Stimulated activated CD8-positive, alpha-beta memory T cell treated with anti-CD3 and anti-CD28 coated beads, Interleukin-7, amount 100 ng/mL, for 1 hour (primary cell): ENCODE measurements around the gene SLC16A6.
"Not testable (repeated sequence)": the region's sequence is repeated elsewhere in the genome, so short reads cannot be mapped to it uniquely, and the experiment has no call there.

Experiments
- DNase-seq, 2 donors: peaks; one replicate each; pipeline ENCODE4 v3.0.0-alpha.2; 2020; ENCODE audit warnings: low read depth in 2 of 2

Gene SLC16A6

GRCh38 chr17:68248199-68248825, 42.6 kb downstream of the SLC16A6 start:
- no peak for DNase-seq

- peak; percentile 97 to 98 for DNase-seq
Observed at GRCh38 chr17:68247445-68248198, 43.3 kb downstream of the SLC16A6 start, which contains the start of gene AMZ2. TSS of gene AMZ2 (plus strand) at chr17:68248043. CDS start at chr17:68250188, 2,145 bp downstream.

GRCh38 chr17:68246271-68247028, 44.5 kb downstream of the SLC16A6 start:
- DNase-seq: no peak

GRCh38 chr17:68239632-68240366, 51.1 kb downstream of the SLC16A6 start:
- DNase-seq: no peak

GRCh38 chr17:68238871-68239253, 52.1 kb downstream of the SLC16A6 start:
- DNase-seq: no peak

- no peak for DNase-seq
Observed at GRCh38 chr17:68238164-68238870, 52.6 kb downstream of the SLC16A6 start.

- DNase-seq: not testable (repeated sequence)
Observed at GRCh38 chr17:68237369-68238163, 53.4 kb downstream of the SLC16A6 start.

GRCh38 chr17:68235336-68235791, 55.6 kb downstream of the SLC16A6 start:
- not testable (repeated sequence) for DNase-seq

GRCh38 chr17:68234726-68235335, 56.1 kb downstream of the SLC16A6 start:
- not testable (repeated sequence) for DNase-seq

GRCh38 chr17:68232741-68233140, 58.2 kb downstream of the SLC16A6 start:
- not testable (repeated sequence) for DNase-seq

GRCh38 chr17:68231541-68231940, 59.4 kb downstream of the SLC16A6 start:
- DNase-seq: no peak

GRCh38 chr17:68231131-68231530, 59.8 kb downstream of the SLC16A6 start:
- not testable (repeated sequence) for DNase-seq

- no peak for DNase-seq
Observed at GRCh38 chr17:68229619-68230018, 61.3 kb downstream of the SLC16A6 start.

- DNase-seq: no peak
Observed at GRCh38 chr17:68228817-68229570, 61.9 kb downstream of the SLC16A6 start.

GRCh38 chr17:68228039-68228680, 62.8 kb downstream of the SLC16A6 start:
- not testable (repeated sequence) for DNase-seq

GRCh38 chr17:68225055-68225454, 65.9 kb downstream of the SLC16A6 start:
- DNase-seq: not testable (repeated sequence)

- DNase-seq: no peak
Observed at GRCh38 chr17:68222606-68223005, 68.3 kb downstream of the SLC16A6 start.

GRCh38 chr17:68221786-68222185, 69.1 kb downstream of the SLC16A6 start:
- DNase-seq: no peak
